ENCODE data around the gene GRID1.
"Not testable (repeated sequence)": the region's sequence is repeated elsewhere in the genome, so short reads cannot be mapped to it uniquely, and the experiment has no call there.

GRID1 gene

GRCh38 chr10:86035791-86036543 is 330.6 kb downstream of the GRID1 start:
- DNase-seq (ENCODE audit: low read depth) = no peak

- DNase-seq (ENCODE audit: low read depth) = no peak
These were observed 331.9 kb downstream of the GRID1 start for GRCh38 chr10:86034710-86035109.

- DNase-seq (ENCODE audit: low read depth) = no peak
These were observed 333.0 kb downstream of the GRID1 start for GRCh38 chr10:86033581-86033980.

GRCh38 chr10:86032087-86032486 is 334.5 kb downstream of the GRID1 start:
- DNase-seq (ENCODE audit: low read depth) = not testable (repeated sequence)

- no peak for DNase-seq (ENCODE audit: low read depth)
These were observed 336.3 kb downstream of the GRID1 start for GRCh38 chr10:86030312-86030711.

GRCh38 chr10:86027346-86027745 is 339.2 kb downstream of the GRID1 start:
- no peak for DNase-seq (ENCODE audit: low read depth)

- no peak for DNase-seq (ENCODE audit: low read depth)
These were observed 341.1 kb downstream of the GRID1 start for GRCh38 chr10:86025509-86025908.

- no peak for DNase-seq (ENCODE audit: low read depth)
These were observed 342.1 kb downstream of the GRID1 start for GRCh38 chr10:86024281-86025041.

- no peak for DNase-seq (ENCODE audit: low read depth)
These were observed 342.7 kb downstream of the GRID1 start for GRCh38 chr10:86023931-86024280.

- DNase-seq (ENCODE audit: low read depth) = no peak
These were observed 343.3 kb downstream of the GRID1 start for GRCh38 chr10:86023336-86023735.

- DNase-seq (ENCODE audit: low read depth) = no peak
These were observed 343.7 kb downstream of the GRID1 start for GRCh38 chr10:86022906-86023305.

- DNase-seq (ENCODE audit: low read depth) = no peak
These were observed 346.5 kb downstream of the GRID1 start for GRCh38 chr10:86020134-86020533.

GRCh38 chr10:86019141-86019540 is 347.5 kb downstream of the GRID1 start:
- DNase-seq (ENCODE audit: low read depth) = no peak

- DNase-seq (ENCODE audit: low read depth) = no peak
These were observed 347.9 kb downstream of the GRID1 start for GRCh38 chr10:86018735-86019058.

- DNase-seq (ENCODE audit: low read depth) = no peak
These were observed 348.5 kb downstream of the GRID1 start for GRCh38 chr10:86017841-86018734.

- DNase-seq (ENCODE audit: low read depth) = no peak
These were observed 353.0 kb downstream of the GRID1 start for GRCh38 chr10:86013568-86013967.

GRCh38 chr10:86007171-86007570 is 359.4 kb downstream of the GRID1 start:
- no peak for DNase-seq (ENCODE audit: low read depth)

GRCh38 chr10:86004337-86004736 is 362.3 kb downstream of the GRID1 start:
- no peak for DNase-seq (ENCODE audit: low read depth)

- no peak for DNase-seq (ENCODE audit: low read depth)
These were observed 363.4 kb downstream of the GRID1 start for GRCh38 chr10:86003201-86003621.

- DNase-seq (ENCODE audit: low read depth) = no peak
These were observed 365.1 kb downstream of the GRID1 start for GRCh38 chr10:86001521-86001920.

GRCh38 chr10:85997544-85997943 is 369.1 kb downstream of the GRID1 start:
- DNase-seq (ENCODE audit: low read depth) = no peak

- no peak for DNase-seq (ENCODE audit: low read depth)
These were observed 370.8 kb downstream of the GRID1 start for GRCh38 chr10:85995791-85996190.

Data from stimulated activated CD8-positive, alpha-beta memory T cell treated with anti-CD3 and anti-CD28 coated beads, Interleukin-4, amount 100 ng/mL, for 24 hours (primary cell).